ENCODE measurements around the gene OR2Z1.

The OR2Z1 gene

DNA sequence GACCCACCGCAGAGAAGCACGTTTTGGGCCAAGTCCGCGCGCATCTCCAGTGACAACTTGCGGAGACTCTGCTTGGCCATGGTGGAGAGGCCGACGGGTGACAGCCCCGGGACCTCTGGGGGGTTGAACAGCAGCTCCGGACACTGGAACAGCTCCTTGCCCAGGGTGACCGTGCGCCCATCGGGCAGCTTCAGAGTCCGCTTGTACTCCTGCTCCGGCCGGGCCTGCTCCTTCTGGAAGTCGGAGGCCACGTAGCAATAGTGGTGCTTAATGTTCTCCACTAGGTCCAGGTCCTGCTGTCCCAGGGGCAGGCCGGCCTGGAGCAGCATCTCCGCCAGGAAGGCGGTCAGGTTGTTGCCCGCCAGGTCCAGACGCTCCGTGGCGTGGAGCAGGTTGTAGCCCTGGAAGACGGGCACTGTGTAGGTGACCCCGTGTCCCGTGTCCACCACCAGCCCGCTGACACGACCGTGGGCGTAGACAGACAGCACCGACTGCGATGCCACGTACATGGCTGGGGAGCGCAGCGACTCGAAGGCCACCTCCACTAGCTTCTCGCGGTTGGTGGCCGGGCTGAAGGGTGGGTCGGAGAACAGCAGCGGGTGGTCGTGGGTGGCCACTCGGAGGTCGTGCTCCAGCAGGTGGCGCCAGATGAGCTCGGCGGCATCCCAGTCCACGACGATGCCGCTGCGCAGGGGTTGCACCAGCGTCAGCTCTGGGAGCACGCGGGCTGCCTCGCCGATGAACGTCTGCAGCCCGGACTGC lies 23.6 kb upstream of the OR2Z1 start:
- Histone ChIP-seq H3K36me3 (no peaks in the 10 kb centered on the region), H3K9me3 (no peaks in the 10 kb centered on the region), H3K27me3 (peaks cover 57% of the 10 kb centered on the region), H3K4me1 (ENCODE audit: control insufficient read depth in 1 of 2, insufficient read depth in 1 of 2, low read depth in 1 of 2, low read length in 1 of 2) (no peaks in the 10 kb centered on the region), H3K27ac (no peak overlapping the region), H3K4me3 (ENCODE audit: low read depth in 1 of 2, low read length in 1 of 2) (no peak overlapping the region)
- TF ChIP-seq, protein P1, sequence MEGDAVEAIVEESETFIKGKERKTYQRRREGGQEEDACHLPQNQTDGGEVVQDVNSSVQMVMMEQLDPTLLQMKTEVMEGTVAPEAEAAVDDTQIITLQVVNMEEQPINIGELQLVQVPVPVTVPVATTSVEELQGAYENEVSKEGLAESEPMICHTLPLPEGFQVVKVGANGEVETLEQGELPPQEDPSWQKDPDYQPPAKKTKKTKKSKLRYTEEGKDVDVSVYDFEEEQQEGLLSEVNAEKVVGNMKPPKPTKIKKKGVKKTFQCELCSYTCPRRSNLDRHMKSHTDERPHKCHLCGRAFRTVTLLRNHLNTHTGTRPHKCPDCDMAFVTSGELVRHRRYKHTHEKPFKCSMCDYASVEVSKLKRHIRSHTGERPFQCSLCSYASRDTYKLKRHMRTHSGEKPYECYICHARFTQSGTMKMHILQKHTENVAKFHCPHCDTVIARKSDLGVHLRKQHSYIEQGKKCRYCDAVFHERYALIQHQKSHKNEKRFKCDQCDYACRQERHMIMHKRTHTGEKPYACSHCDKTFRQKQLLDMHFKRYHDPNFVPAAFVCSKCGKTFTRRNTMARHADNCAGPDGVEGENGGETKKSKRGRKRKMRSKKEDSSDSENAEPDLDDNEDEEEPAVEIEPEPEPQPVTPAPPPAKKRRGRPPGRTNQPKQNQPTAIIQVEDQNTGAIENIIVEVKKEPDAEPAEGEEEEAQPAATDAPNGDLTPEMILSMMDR (IDR thresholded peaks at IDR 0.05): no peak

DNA sequence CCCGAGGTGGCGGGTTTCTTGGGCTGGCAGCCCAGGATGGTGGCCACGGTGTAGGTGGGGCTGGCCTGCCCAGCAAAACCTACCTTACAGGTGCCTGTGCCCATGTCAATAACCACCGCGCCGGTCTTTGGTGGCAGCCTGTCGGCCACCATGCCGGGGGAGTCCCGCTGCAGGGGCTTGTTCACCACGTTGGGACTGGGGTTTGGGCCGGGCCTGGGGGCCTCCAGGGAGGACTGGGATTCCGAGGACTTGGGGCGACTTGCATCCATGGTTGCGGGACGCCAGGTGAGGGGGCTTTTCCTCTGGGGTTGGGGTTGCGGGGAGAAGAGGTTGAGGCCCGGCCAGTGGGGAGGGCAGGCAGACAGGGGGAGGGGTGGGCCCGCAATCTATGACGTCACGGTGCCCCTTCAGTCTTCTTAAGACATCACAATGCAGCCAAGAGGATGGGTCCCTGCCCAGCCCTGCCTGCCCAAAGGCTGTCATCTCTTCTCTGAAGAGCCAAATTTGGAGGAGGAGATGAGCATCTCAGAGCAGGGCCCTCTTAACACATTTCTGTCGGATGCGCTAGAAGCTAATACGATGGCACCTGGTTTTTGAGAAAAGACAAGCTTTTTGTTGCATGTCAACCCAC lies 22.9 kb upstream of the OR2Z1 start, which contains the start of gene ACTL9:
TSS of gene ACTL9 (minus strand) at position 363 of the 631 bp plus-strand sequence. CDS start at position 269, 94 bp downstream.
- no peaks in the 10 kb centered on the region for H3K9me3 ChIP-seq
- H3K36me3 ChIP-seq: no peaks in the 10 kb centered on the region
- H3K4me3 ChIP-seq (ENCODE audit: low read depth in 1 of 2, low read length in 1 of 2): no peak within 1 kb of the TSS
- TF ChIP-seq, protein P1 (IDR thresholded peaks at IDR 0.05): no peak
- H3K4me1 ChIP-seq (ENCODE audit: control insufficient read depth in 1 of 2, insufficient read depth in 1 of 2, low read depth in 1 of 2, low read length in 1 of 2): no peaks in the 10 kb centered on the region
- no peak within 1 kb of the TSS for H3K27ac ChIP-seq
- H3K27me3 ChIP-seq: peaks cover 58% of the 10 kb centered on the region

DNA sequence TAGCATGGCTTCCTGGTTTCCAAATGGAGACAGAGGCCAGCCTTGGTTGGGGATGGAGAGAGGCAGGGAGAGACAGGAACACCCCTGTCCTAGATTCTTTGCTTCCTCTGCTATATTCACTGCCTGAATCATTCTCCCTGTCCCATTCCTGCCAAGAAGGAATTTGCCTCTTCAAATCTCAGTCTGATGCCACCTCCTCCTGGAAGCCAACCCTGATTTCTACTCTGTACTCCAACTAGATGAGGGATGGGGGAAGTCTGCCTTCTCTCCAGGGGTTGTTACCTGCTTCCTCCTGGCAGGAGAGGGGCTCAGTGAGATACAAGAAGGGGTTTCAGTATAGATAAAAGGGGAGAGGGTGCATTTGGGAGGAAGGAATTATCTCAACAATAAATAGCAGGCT lies 21.5 kb upstream of the OR2Z1 start:
- TF ChIP-seq, protein P1 (IDR thresholded peaks at IDR 0.05): no peak
- Histone ChIP-seq H3K27ac (no peak overlapping the region), H3K9me3 (no peaks in the 10 kb centered on the region), H3K36me3 (no peaks in the 10 kb centered on the region), H3K4me3 (ENCODE audit: low read depth in 1 of 2, low read length in 1 of 2) (no peak overlapping the region), H3K27me3 (peaks cover 72% of the 10 kb centered on the region), H3K4me1 (ENCODE audit: control insufficient read depth in 1 of 2, insufficient read depth in 1 of 2, low read depth in 1 of 2, low read length in 1 of 2) (no peaks in the 10 kb centered on the region)

DNA sequence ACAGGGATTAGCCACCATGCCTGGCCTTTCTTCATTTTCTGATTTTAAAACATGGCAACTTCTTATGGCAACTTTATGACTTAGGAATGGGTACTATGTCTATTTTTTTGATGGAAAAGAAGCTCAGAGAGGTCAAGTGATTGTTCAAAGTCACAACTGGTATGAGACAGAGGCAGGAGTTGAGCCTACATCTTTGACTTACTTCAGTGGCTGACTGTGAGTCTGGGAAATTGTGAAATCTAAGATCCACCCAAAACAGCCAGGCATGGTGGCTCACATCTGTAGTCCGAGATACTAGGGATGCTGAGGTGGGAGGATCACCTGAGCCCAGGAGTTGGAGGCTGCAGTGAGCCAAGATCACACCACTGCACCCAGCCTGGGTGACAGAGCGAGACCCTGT lies 20.5 kb upstream of the OR2Z1 start:
- Histone ChIP-seq H3K27me3 (peaks cover 82% of the 10 kb centered on the region), H3K36me3 (no peaks in the 10 kb centered on the region)
- TF ChIP-seq, protein P1 (IDR thresholded peaks at IDR 0.05): no peak

DNA sequence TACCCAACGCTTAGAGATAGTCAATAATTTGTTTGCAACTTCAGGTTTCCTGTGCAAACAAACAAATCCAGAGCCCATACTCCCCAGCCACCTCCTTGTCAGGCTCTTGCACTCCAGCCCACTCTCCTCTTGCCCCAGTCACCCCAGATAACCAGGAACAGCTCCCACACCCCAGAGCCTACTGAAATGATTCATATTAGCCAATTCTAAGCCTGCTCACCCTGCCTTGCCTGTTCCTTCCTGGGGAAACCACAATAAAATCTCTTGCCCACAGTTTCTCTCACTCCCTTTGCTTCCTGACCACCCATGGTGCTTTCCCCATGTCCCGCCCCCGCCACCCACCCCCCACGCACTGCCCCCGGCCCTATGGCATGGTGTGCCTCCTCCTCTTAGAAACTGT lies 19.1 kb upstream of the OR2Z1 start:
- H3K27ac ChIP-seq: no peak overlapping the region
- no peak overlapping the region for H3K4me3 ChIP-seq (ENCODE audit: low read depth in 1 of 2, low read length in 1 of 2)
- TF ChIP-seq, protein P1 (IDR thresholded peaks at IDR 0.05): no peak
- H3K9me3 ChIP-seq: no peaks in the 10 kb centered on the region
- peaks cover 84% of the 10 kb centered on the region for H3K27me3 ChIP-seq
- H3K36me3 ChIP-seq: no peaks in the 10 kb centered on the region
- H3K4me1 ChIP-seq (ENCODE audit: control insufficient read depth in 1 of 2, insufficient read depth in 1 of 2, low read depth in 1 of 2, low read length in 1 of 2): no peaks in the 10 kb centered on the region

More for the DNA sequence above, 20.5 kb upstream of the OR2Z1 start:
- no peaks in the 10 kb centered on the region for H3K9me3 ChIP-seq
- no peak overlapping the region for H3K4me3 ChIP-seq (ENCODE audit: low read depth in 1 of 2, low read length in 1 of 2)
- no peak overlapping the region for H3K27ac ChIP-seq
- H3K4me1 ChIP-seq (ENCODE audit: control insufficient read depth in 1 of 2, insufficient read depth in 1 of 2, low read depth in 1 of 2, low read length in 1 of 2): no peaks in the 10 kb centered on the region

Measured in neutrophil (primary cell).